Medulla oblongata (tissue), 1 donor: Measurements from ENCODE around the gene GAS2L1.

Experiments
- DNase-seq: peaks from one replicate; pipeline ENCODE4 v3.0.0-alpha.2; 2015; ENCODE audit errors: extremely low spot score

The GAS2L1 gene

DNA sequence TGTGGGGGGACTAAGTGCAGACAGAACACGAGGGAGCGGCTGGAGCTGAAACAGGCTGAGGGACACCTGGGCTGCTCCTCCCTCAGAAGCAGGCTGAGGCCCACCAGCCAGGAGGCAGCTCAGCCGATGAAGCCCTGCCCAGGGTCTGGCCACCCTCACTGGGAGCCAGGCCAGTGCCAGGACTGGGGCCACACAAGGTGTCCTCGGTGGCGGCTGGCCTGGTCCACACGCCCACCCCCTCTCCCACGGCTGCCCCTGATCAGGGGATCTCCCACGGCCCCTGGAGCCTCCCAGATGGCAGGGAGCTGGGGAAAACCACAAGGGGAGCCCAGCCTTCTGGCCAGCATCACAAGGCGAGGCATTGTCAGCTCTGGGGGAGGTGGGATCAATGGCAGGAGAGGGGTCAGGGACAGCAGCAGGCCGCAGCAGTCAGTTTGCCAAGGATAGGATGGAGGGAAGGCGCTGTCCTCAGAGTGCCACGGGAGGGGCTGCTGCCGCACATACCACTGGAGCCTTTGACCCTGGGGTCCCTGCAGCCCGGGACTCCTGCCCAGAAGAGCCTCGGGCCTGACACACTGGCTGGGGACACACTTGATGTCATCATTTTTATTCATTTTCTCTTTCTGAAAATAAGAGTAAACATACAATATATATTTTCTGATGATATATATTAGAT, 20.8 kb downstream of the GAS2L1 start:
- no peak for DNase-seq

- DNase-seq = no peak
Measured at GRCh38 chr22:29328055-29328454, 21.6 kb downstream of the GAS2L1 start.

GRCh38 chr22:29328566-29329500, 22.4 kb downstream of the GAS2L1 start:
- DNase-seq = no peak

GRCh38 chr22:29329581-29329980, 23.1 kb downstream of the GAS2L1 start:
- no peak for DNase-seq

DNA sequence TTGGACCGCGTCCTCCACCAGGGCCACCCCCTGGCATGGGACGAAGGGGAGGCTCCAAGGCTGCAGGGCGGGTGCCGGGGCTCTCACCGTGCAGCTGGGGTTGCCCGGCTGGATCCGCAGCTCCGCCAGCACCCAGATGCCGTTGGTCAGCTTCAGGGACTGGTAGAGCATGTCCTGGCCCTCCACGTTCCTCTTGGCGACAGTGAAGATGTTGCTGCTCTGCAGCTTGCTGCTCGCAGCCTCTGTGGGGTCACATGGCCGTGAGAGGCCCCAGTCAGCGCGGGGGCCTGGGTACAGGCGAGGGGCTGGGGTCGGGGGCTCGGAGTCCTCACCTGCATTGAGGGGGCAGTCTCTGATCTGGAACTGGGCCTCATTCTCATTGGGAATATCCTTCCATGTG, 23.8 kb downstream of the GAS2L1 start:
- no peak for DNase-seq

DNA sequence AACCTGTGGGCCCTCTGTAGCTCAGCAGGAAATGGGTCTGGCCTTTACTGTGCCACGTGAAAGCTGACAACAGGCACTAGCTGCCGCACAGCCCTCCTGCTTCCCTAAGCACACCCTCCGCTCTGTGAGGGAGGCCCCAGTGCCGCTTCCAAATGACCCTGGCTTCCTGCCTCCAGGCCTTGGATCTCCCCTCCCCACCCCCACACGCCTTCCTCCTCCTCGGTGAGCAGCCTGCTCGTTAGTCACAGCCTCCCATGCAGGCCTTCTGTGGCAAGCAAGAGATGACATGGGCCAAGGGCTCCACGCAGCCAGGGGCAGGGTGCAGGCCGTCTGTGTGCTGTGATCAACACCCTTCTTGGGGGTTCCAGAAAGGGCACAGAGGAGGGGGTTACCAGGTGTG, 24.3 kb downstream of the GAS2L1 start:
- no peak for DNase-seq

DNA sequence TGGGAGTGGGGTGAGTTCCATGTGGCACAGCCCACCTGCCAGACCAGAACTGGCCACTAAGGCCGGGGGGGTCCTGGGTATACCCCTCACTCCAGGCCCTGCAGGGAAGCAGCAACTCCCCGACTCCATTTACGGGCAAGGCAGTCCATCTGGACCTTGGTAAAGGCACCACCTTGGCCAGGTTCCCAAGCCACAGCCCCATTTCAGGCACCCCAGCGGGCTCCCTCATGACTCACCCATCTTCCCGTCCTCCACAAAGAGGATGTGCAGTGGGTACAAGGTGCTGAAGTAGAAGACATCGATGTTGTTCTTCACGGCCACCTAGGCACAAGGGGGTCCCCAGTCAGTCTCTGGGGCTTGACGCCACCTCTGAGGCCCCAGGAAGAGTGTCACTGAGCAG, 24.8 kb downstream of the GAS2L1 start:
- no peak for DNase-seq

- DNase-seq = no peak
Measured at GRCh38 chr22:29331658-29332300, 25.3 kb downstream of the GAS2L1 start.

DNA sequence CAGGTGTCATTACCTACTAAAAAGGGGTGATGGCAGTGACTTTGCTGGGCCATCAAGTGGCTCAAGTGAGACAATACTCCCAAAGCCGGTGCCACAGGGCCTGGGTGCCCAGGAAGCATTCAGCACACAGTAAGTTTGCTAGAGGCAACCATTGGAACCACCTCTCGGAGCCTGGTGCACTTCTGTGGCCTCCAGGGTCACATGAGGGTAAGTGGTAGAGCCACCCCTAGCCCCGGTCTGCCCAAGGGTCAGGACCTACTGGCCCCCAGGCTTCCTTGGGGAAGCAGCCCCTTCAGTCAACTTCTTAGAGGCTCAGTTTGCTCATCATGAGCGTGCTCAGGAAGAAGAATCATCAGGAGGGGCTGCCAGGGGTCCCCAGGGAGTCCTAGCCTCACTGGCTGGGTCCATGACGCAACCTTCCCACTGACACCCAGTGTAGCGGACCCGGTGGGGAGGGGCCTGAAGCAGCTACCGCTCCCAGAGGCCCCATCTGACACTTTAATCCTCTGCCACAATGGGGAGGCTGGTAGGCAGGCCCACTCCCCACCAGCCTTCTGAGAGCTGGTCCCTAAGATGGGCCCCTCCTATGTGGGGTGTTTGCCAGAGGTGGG, 26.5 kb downstream of the GAS2L1 start:
- DNase-seq = no peak

- no peak for DNase-seq
Measured at GRCh38 chr22:29334148-29334547, 27.7 kb downstream of the GAS2L1 start.

GRCh38 chr22:29334696-29335344, 28.4 kb downstream of the GAS2L1 start:
- DNase-seq = no peak

GRCh38 chr22:29335656-29336055, 29.2 kb downstream of the GAS2L1 start:
- DNase-seq = no peak

- no peak for DNase-seq
Measured at GRCh38 chr22:29336751-29337490, 30.5 kb downstream of the GAS2L1 start.

DNA sequence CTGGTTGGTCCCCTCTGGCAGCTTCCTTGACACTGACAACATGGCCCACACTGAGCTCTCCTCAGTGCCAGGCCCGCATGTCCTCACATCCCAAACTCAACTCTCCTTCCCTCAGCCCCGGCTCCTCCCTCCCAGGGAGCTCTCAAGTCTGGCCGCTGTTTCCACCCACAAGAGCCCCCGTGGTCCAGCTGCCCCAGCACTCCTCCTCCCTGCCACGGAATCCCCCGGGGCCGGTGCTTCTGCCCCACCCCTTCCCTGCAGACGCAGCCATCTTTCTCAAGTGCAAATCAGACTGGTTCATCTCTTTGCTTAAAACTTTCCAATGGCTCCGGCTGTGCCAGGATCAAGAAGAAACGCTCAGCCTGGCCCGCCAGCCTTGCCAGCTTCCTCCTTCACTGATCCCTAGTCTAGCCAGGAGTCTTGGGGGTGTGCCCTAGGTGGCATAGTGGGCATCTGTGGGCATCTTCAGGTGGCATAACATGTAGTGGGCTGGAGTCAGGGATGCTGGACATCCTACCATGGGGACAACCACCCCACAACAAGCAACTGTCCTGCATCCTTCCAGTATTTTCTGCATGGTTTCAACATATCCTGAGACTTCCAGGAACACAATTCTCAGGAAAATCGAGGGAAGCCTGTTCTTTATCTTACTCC, 31.3 kb downstream of the GAS2L1 start:
- DNase-seq = no peak

DNA sequence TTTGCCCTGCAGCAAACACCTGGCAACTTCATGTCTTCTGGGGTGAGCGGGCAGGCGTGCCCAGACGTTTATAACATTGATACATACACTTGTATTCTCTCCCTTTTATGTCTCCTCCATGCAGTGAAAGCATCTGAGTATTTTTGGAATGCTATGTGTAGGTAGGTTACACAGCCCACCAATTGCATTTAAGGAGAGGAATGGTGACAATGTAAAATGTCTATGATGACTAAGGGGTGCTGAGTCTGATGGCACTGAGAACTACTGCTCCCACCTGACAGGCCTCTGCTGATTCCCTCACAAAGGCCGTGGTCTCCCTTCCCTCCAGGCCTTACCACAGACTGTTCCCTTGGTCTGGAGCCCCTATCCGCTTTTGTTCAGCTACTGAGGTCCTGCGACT, 31.9 kb downstream of the GAS2L1 start:
- DNase-seq = no peak

- DNase-seq = no peak
Measured at GRCh38 chr22:29339381-29340235, 33.2 kb downstream of the GAS2L1 start.

- DNase-seq = no peak
Measured at GRCh38 chr22:29340566-29340965, 34.1 kb downstream of the GAS2L1 start.

- no peak for DNase-seq
Measured at GRCh38 chr22:29341056-29341848, 34.8 kb downstream of the GAS2L1 start.

- no peak for DNase-seq
Measured at GRCh38 chr22:29341849-29342127, 35.3 kb downstream of the GAS2L1 start.
